Loucy (cell line): ENCODE results near the gene FOXD1.

ENCODE experiments used
- H2AFZ ChIP-seq: fragments of 200-600 bp; sonication (generic); 2 replicates; pipeline ENCODE4 v1.6.0; 2016; ENCODE audit warnings: antibody characterized with exemption, mild to moderate bottlenecking, low read length, moderate library complexity
- H3F3A ChIP-seq: fragments of 200-600 bp; 2 replicates; pipeline ENCODE4 v1.6.0; 2016; ENCODE audit warnings: antibody characterized with exemption, low read depth, mild to moderate bottlenecking
- H3K27me3 ChIP-seq: fragments of 200-600 bp; sonication (generic); 2 replicates; pipeline ENCODE4 v1.6.1; 2014; ENCODE audit warnings: low read length, mild to moderate bottlenecking; ENCODE audit not compliant: insufficient read depth, poor library complexity, severe bottlenecking
- H3K36me3 ChIP-seq: fragments of 200-600 bp; sonication (generic); 2 replicates; pipeline ENCODE4 v1.6.1; 2016; ENCODE audit warnings: low read length; ENCODE audit not compliant: insufficient read depth
- H3K4me1 ChIP-seq: fragments of 200-600 bp; sonication (generic); 2 replicates; pipeline ENCODE4 v1.5.1; 2014; ENCODE audit warnings: low read length, mild to moderate bottlenecking; ENCODE audit not compliant: insufficient read depth, poor library complexity, severe bottlenecking
- H3K4me2 ChIP-seq: fragments of 200-600 bp; sonication (generic); 2 replicates; pipeline ENCODE4 v1.6.0; 2014; ENCODE audit warnings: antibody characterized with exemption, low read length, low read depth, mild to moderate bottlenecking; ENCODE audit not compliant: poor library complexity, severe bottlenecking
- H3K4me3 ChIP-seq: fragments of 200-600 bp; sonication (generic); 2 replicates; pipeline ENCODE4 v1.5.1; 2014; ENCODE audit warnings: low read length, mild to moderate bottlenecking, mixed read lengths; ENCODE audit not compliant: poor library complexity, severe bottlenecking
- H3K79me2 ChIP-seq: fragments of 200-600 bp; sonication (generic); 2 replicates; pipeline ENCODE4 v1.6.1; 2014; ENCODE audit warnings: low read length; ENCODE audit not compliant: insufficient read depth
- H3K9ac ChIP-seq: fragments of 200-600 bp; sonication (generic); 2 replicates; pipeline ENCODE4 v1.6.0; 2014; ENCODE audit warnings: mild to moderate bottlenecking, low read depth, low read length, moderate library complexity; ENCODE audit not compliant: poor library complexity, severe bottlenecking
- H3K9me2 ChIP-seq: fragments of 200-600 bp; sonication (generic); replicated peaks from 2 replicates; pipeline ENCODE4 v1.6.1; 2016; ENCODE audit warnings: low read depth, low read length, mixed read lengths
- H3K9me3 ChIP-seq: fragments of 200-600 bp; sonication (generic); 2 replicates; pipeline ENCODE4 v1.6.1; 2014; ENCODE audit warnings: mild to moderate bottlenecking, antibody characterized with exemption, low read length, low read depth; ENCODE audit not compliant: insufficient read depth
- H4K20me1 ChIP-seq: fragments of 200-600 bp; sonication (generic); 2 replicates; pipeline ENCODE4 v1.6.0; 2014; ENCODE audit warnings: antibody characterized with exemption, low read length, mild to moderate bottlenecking; ENCODE audit not compliant: insufficient read depth, poor library complexity, severe bottlenecking
- CTCF ChIP-seq: fragments of 200-600 bp; sonication (generic); conservative IDR thresholded peaks from 2 replicates; pipeline ENCODE4 v1.5.1; 2014; ENCODE audit warnings: mild to moderate bottlenecking, antibody characterized with exemption, low read length
- EZH2phosphoT487 ChIP-seq: fragments of 200-600 bp; IDR thresholded peaks from 2 replicates; pipeline ENCODE4 v1.6.1; 2018; ENCODE audit warnings: antibody characterized with exemption, mild to moderate bottlenecking, moderate library complexity, borderline replicate concordance

FOXD1 gene

GRCh38 chr5:73415617-73416016 lies 33.0 kb downstream of the FOXD1 start:
- Histone ChIP-seq H4K20me1 (no peaks in the 10 kb centered on the region), H3K36me3 (no peaks in the 10 kb centered on the region), H3K9me2 (no peaks in the 10 kb centered on the region), H3K4me1 (no peaks in the 10 kb centered on the region), H3K79me2 (no peaks in the 10 kb centered on the region), H3F3A (no peaks in the 10 kb centered on the region), H3K27me3 (no peaks in the 10 kb centered on the region), H2AFZ (no peak overlapping the region), H3K4me2 (no peak overlapping the region), H3K9me3 (no peaks in the 10 kb centered on the region), H3K9ac (no peak overlapping the region), H3K4me3 (no peak overlapping the region)
- no peak for TF ChIP-seq EZH2phosphoT487
- no peak for TF ChIP-seq CTCF

- Histone ChIP-seq H3K79me2 (no peaks in the 10 kb centered on the region), H3K4me2 (no peak overlapping the region), H2AFZ (no peak overlapping the region), H3K4me3 (no peak overlapping the region), H3K4me1 (no peaks in the 10 kb centered on the region), H3K9me3 (no peaks in the 10 kb centered on the region), H3K9ac (no peak overlapping the region), H3K27me3 (no peaks in the 10 kb centered on the region), H4K20me1 (no peaks in the 10 kb centered on the region), H3F3A (no peaks in the 10 kb centered on the region), H3K9me2 (no peaks in the 10 kb centered on the region), H3K36me3 (no peaks in the 10 kb centered on the region)
- TF ChIP-seq EZH2phosphoT487 = no peak
- TF ChIP-seq CTCF = no peak
These were observed 33.4 kb downstream of the FOXD1 start for GRCh38 chr5:73415171-73415570.

- Histone ChIP-seq H4K20me1 (no peaks in the 10 kb centered on the region), H3F3A (no peaks in the 10 kb centered on the region), H3K9ac (no peak overlapping the region), H3K4me1 (no peaks in the 10 kb centered on the region), H3K9me3 (no peaks in the 10 kb centered on the region), H3K27me3 (no peaks in the 10 kb centered on the region), H3K4me3 (no peak overlapping the region), H3K9me2 (no peaks in the 10 kb centered on the region), H3K4me2 (no peak overlapping the region), H3K36me3 (no peaks in the 10 kb centered on the region), H2AFZ (no peak overlapping the region), H3K79me2 (no peaks in the 10 kb centered on the region)
- no peak for TF ChIP-seq CTCF
- TF ChIP-seq EZH2phosphoT487 = no peak
These were observed 36.0 kb downstream of the FOXD1 start for GRCh38 chr5:73412597-73412988.
